ENCODE measurements around the gene CRELD2.

The CRELD2 gene

GRCh38 chr22:49956914-49957825 lies 38.7 kb downstream of the CRELD2 start:
- DNase-seq (ENCODE audit: low read depth) = no peak

GRCh38 chr22:49957826-49958365 lies 39.5 kb downstream of the CRELD2 start:
- DNase-seq (ENCODE audit: low read depth) = no peak

- DNase-seq (ENCODE audit: low read depth) = no peak
These were observed 40.0 kb downstream of the CRELD2 start for GRCh38 chr22:49958366-49958921.

GRCh38 chr22:49958931-49959781 lies 40.7 kb downstream of the CRELD2 start:
- no peak for DNase-seq (ENCODE audit: low read depth)

- DNase-seq (ENCODE audit: low read depth) = no peak
These were observed 41.3 kb downstream of the CRELD2 start for GRCh38 chr22:49959782-49960158.

DNA sequence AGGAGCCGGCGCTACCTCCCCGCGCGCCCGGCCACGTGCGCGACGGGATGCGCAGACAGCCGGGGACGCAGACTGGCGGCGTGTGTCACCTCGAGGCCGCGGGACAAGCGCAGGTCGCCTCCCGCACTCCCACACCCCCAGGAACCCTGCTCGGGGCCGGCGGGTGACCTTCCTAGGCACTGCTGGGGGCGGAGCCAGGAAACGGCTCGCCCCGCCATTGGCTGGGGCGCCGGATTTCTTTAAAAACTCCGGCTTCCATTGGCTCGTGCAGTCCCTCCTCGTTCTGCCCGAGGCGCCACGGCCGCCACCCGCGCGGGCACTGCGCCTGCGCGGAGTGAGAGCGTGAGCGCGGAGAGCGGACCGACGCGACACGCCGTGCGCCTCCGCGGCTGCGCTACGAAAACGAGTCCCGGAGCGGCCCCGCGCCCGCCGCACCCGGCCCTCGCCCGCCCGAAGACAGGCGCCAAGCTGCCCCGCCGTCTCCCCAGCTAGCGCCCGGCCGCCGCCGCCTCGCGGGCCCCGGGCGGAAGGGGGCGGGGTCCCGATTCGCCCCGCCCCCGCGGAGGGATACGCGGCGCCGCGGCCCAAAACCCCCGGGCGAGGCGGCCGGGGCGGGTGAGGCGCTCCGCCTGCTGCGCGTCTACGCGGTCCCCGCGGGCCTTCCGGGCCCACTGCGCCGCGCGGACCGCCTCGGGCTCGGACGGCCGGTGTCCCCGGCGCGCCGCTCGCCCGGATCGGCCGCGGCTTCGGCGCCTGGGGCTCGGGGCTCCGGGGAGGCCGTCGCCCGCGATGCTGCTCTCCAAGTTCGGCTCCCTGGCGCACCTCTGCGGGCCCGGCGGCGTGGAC lies 41.9 kb downstream of the CRELD2 start, which contains the start of gene PIM3:
Gene PIM3 (plus strand): TSS at position 614 of the 846 bp plus-strand sequence. CDS start 176 bp downstream, at position 790.
- DNase-seq (ENCODE audit: low read depth) = peak; percentile 80

DNA sequence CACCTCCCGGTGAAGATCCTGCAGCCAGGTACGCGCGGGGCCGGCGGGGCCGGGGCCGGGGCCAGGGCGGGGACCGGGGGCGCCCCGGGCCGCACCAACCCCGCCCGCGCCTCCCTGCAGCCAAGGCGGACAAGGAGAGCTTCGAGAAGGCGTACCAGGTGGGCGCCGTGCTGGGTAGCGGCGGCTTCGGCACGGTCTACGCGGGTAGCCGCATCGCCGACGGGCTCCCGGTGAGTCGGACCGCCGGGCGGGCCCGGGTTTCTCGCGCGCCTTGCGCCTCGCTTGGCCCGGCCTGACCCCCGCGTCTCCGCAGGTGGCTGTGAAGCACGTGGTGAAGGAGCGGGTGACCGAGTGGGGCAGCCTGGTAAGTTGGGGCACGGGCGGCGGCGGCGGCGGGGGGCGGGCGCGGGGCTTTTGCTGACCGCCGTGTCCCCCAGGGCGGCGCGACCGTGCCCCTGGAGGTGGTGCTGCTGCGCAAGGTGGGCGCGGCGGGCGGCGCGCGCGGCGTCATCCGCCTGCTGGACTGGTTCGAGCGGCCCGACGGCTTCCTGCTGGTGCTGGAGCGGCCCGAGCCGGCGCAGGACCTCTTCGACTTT lies 42.7 kb downstream of the CRELD2 start:
- no peak for DNase-seq (ENCODE audit: low read depth)

- DNase-seq (ENCODE audit: low read depth) = no peak
These were observed 43.2 kb downstream of the CRELD2 start for GRCh38 chr22:49961601-49962011.

DNA sequence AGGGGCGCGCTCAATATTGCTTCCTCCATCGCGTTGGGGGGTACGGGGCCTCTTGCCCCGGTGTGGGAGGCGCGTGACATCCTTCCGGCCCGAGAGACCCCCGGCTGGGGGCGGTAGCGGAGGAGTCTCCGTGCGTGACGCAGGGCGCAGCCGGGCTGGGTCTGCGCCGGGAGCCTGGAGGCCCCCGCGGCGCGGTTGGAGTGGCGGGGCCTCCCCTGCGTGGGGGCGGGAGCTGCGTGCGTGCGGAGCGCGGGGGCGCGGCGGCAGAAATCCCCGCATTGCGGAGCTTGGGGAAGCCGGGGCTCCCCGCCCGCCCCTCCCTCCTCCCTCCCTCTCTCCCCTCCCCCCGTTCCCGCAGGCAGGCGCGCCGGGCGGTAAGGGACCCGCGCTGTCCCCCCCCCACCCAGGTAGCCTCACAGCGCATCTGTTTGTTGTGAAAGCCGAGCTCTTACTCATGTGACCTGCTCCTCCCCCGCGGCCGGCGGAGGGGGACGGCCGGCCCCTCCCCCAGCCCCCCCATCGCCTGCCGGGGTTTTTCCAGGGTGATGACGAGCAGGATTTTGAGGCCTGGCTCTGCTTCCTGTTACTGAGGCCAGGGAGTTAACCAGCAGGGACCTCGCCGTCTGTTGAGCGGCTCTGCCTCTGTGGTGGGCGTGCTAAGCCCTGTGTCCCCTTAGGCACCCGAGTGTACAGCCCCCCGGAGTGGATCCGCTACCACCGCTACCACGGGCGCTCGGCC lies 43.7 kb downstream of the CRELD2 start:
- DNase-seq (ENCODE audit: low read depth) = peak; percentile 79

- no peak for DNase-seq (ENCODE audit: low read depth)
These were observed 44.6 kb downstream of the CRELD2 start for GRCh38 chr22:49962751-49963646.

GRCh38 chr22:49963647-49964026 lies 45.2 kb downstream of the CRELD2 start:
- DNase-seq (ENCODE audit: low read depth) = no peak

DNA sequence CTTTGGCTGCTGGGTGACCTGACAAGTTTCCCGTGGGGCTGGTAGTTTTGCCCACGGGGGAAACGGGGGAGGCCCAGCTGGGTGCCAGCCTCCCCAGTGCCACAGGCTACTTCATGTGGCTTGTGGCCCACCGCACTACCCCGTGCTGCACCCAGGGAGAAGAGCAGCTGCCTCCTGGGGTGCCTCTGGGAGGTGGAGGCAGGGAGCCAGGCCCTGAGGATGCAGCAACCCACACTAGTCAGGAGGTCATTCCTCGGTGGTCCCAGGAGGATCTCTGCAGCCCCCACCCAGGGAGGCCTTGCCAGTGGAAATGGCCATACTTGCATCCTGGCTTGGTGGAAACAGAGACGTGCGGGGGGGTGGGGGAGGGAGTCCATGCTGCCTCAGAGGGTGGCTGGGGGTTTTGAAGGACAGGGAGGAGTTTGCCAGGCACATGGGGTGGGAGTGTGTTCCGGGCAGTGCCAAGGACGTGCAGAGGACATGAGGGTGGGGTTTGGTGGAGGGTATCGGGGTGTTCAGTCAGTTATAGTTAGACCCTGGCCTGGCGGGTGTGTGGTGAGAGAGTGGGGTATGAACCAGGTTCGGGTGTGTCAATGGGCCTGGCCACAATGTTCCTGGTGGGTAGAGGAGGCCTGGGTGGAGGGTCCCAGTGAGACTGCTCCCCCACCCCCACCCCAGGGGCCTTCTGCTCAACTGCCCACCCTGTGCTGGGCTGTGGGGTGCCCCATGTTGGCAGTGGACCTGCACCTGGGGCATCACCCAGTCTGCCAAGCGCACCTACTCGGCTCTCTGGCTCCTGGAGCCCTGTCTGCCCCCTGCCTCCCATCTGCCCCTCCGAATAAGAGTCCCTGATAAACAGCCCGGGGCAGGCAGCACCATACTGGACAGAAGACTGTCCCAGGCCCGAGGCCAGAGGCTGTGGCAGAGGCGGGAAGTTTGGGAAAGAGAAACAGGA lies 46.0 kb downstream of the CRELD2 start:
- DNase-seq (ENCODE audit: low read depth) = no peak

- DNase-seq (ENCODE audit: low read depth) = no peak
These were observed 46.9 kb downstream of the CRELD2 start for GRCh38 chr22:49965091-49966040.

GRCh38 chr22:49966041-49966773 lies 47.8 kb downstream of the CRELD2 start:
- DNase-seq (ENCODE audit: low read depth) = no peak

DNA sequence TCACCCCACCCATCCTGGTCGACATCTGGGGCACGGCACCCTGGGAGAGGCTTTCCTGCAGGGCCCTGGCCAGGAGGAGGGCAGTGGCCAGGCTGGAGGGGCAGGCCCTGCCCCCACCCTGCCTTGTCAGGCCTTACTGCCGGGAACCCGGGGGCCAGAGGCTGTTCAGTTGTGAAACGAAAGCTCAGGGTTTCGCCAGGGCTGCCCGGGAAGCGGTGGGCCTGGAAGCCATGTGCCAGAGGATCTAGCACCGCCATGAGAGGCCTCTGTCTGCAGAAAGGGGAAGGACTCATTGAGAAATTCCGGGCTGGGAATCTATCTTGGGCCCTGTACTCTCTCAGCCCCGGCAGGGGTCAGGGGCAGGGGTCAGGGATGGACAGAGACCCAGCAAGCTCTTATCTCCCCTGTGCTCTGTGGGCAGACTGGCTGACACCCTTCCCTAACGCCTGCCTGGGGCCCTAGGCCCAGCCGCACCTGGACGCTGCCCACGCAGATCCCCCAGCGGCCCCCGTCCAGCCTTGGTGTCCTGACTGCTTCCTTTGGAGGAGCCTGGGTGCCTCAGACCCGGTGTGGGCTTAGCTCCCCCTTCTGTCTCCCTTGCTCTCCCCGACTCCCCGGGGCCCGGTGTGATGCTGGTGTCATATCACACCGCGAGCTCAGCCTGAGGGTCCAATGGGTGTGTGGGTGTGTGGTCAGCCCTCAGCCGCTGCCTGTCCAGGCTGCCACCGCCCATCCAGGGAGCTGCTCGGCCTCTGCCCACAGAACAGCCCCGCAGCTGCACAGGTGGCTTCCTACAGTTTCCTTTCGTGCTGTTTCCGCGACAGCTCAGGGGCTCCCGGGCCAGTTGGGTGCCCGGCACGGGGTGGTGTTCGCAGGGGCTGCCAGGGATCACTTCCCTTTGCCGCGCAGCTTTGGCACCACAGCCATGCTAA lies 48.6 kb downstream of the CRELD2 start:
- DNase-seq (ENCODE audit: low read depth) = no peak

Data from T follicular helper cell (primary cell).